ENCODE data around the gene SLC8A1.

DNA sequence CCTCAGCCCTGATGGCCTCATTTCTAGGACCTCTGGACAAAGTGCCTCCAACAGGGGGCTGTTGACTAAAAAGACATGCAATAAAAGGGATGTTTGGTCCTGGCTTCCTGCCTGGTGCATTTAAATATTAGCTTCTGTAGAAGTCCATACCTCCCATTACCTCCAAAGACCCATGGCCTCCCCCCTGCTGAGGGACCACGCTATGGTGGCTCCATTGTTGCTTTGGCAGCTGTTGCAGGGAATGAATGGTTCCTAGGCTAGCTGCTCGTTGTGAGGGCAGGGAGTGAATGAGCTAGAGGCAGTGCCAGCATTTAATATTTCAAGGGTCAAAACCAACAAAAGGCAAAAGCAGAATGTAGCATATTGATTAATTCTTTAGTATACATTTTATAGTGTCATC, 285.9 kb downstream of the SLC8A1 start:
- no peak for TF ChIP-seq POLR2A (IDR thresholded peaks at IDR 0.05)
- TF ChIP-seq, protein P1, sequence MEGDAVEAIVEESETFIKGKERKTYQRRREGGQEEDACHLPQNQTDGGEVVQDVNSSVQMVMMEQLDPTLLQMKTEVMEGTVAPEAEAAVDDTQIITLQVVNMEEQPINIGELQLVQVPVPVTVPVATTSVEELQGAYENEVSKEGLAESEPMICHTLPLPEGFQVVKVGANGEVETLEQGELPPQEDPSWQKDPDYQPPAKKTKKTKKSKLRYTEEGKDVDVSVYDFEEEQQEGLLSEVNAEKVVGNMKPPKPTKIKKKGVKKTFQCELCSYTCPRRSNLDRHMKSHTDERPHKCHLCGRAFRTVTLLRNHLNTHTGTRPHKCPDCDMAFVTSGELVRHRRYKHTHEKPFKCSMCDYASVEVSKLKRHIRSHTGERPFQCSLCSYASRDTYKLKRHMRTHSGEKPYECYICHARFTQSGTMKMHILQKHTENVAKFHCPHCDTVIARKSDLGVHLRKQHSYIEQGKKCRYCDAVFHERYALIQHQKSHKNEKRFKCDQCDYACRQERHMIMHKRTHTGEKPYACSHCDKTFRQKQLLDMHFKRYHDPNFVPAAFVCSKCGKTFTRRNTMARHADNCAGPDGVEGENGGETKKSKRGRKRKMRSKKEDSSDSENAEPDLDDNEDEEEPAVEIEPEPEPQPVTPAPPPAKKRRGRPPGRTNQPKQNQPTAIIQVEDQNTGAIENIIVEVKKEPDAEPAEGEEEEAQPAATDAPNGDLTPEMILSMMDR (IDR thresholded peaks at IDR 0.05), result no peak

Data from testis (tissue), 2 donors.